ENCODE measurements around the gene ADRM1.

ADRM1 gene

GRCh38 chr20:62337558-62338293 is 34.9 kb downstream of the ADRM1 start:
- Histone ChIP-seq H3K4me1 (ENCODE audit: low read depth, poor library complexity, severe bottlenecking) (peaks cover 35% of the 10 kb centered on the region), H4K20me1 (ENCODE audit: insufficient read depth) (no peaks in the 10 kb centered on the region), H3K27me3 (ENCODE audit: insufficient read depth, low read depth) (no peaks in the 10 kb centered on the region), H3K27ac (peak overlapping the region; percentile 82; the same call in 1 of the 2 replicates), H3K4me2 (peak overlapping the region; percentile 80; the same call in 1 of the 2 replicates), H3K4me3 (IDR thresholded peaks at IDR 0.05; ENCODE audit: insufficient read depth, low read depth, low read length) (no peak overlapping the region), H3K36me3 (ENCODE audit: insufficient read depth) (no peaks in the 10 kb centered on the region), H2AFZ (ENCODE audit: low read depth) (no peak overlapping the region), H3K9ac (no peak overlapping the region), H3K79me2 (ENCODE audit: insufficient read depth, low read depth) (no peaks in the 10 kb centered on the region)
- no peak for TF ChIP-seq CTCF (conservative IDR thresholded peaks at IDR 0.05; ENCODE audit: low read depth, low read length)

GRCh38 chr20:62338294-62338620 is 35.5 kb downstream of the ADRM1 start:
- H3K27ac ChIP-seq, result peak overlapping the region; percentile 82; the same call in 1 of the 2 replicates
- H4K20me1 ChIP-seq (ENCODE audit: insufficient read depth), result no peaks in the 10 kb centered on the region
- TF ChIP-seq CTCF (conservative IDR thresholded peaks at IDR 0.05; ENCODE audit: low read depth, low read length), result no peak
- H3K4me3 ChIP-seq (IDR thresholded peaks at IDR 0.05; ENCODE audit: insufficient read depth, low read depth, low read length), result no peak overlapping the region
- H3K27me3 ChIP-seq (ENCODE audit: insufficient read depth, low read depth), result no peaks in the 10 kb centered on the region
- H3K9ac ChIP-seq, result no peak overlapping the region
- no peaks in the 10 kb centered on the region for H3K36me3 ChIP-seq (ENCODE audit: insufficient read depth)
- H3K79me2 ChIP-seq (ENCODE audit: insufficient read depth, low read depth), result no peaks in the 10 kb centered on the region
- H2AFZ ChIP-seq (ENCODE audit: low read depth), result no peak overlapping the region
- H3K4me2 ChIP-seq, result peak overlapping the region; percentile 80; the same call in 1 of the 2 replicates
- H3K4me1 ChIP-seq (ENCODE audit: low read depth, poor library complexity, severe bottlenecking), result peaks cover 35% of the 10 kb centered on the region

- Histone ChIP-seq H3K9ac (peak overlapping the region; percentile 46; the same call in 1 of the 2 replicates), H3K27ac (peak overlapping the region; percentile 82), H3K4me2 (peak overlapping the region; percentile 80), H3K27me3 (ENCODE audit: insufficient read depth, low read depth) (no peaks in the 10 kb centered on the region), H3K36me3 (ENCODE audit: insufficient read depth) (no peaks in the 10 kb centered on the region), H4K20me1 (ENCODE audit: insufficient read depth) (no peaks in the 10 kb centered on the region), H3K4me1 (ENCODE audit: low read depth, poor library complexity, severe bottlenecking) (peaks cover 35% of the 10 kb centered on the region), H3K4me3 (IDR thresholded peaks at IDR 0.05; ENCODE audit: insufficient read depth, low read depth, low read length) (no peak overlapping the region), H3K79me2 (ENCODE audit: insufficient read depth, low read depth) (no peaks in the 10 kb centered on the region), H2AFZ (ENCODE audit: low read depth) (peak overlapping the region; percentile 31; the same call in 1 of the 2 replicates)
- TF ChIP-seq CTCF (conservative IDR thresholded peaks at IDR 0.05; ENCODE audit: low read depth, low read length), result no peak
Measured at GRCh38 chr20:62339647-62340062, 36.9 kb downstream of the ADRM1 start.

GRCh38 chr20:62342910-62343309 is 40.1 kb downstream of the ADRM1 start:
- Histone ChIP-seq H3K36me3 (ENCODE audit: insufficient read depth) (no peaks in the 10 kb centered on the region), H3K27me3 (ENCODE audit: insufficient read depth, low read depth) (no peaks in the 10 kb centered on the region), H3K4me3 (IDR thresholded peaks at IDR 0.05; ENCODE audit: insufficient read depth, low read depth, low read length) (no peak overlapping the region), H4K20me1 (ENCODE audit: insufficient read depth) (no peaks in the 10 kb centered on the region), H3K4me1 (ENCODE audit: low read depth, poor library complexity, severe bottlenecking) (peaks cover 34% of the 10 kb centered on the region), H3K27ac (no peak overlapping the region), H3K9ac (no peak overlapping the region), H3K4me2 (no peak overlapping the region), H2AFZ (ENCODE audit: low read depth) (no peak overlapping the region), H3K79me2 (ENCODE audit: insufficient read depth, low read depth) (no peaks in the 10 kb centered on the region)
- no peak for TF ChIP-seq CTCF (conservative IDR thresholded peaks at IDR 0.05; ENCODE audit: low read depth, low read length)

Data from KMS-11 (cell line).